Tibial artery (tissue), 4 donors: ENCODE data around the gene RAB40C.

Source experiments
- DNase-seq, 2 donors: peaks; one replicate each; pipeline ENCODE4 v3.0.0-alpha.2; 2019
- H3K27ac ChIP-seq, 2 donors: fragments of 200-600 bp; sonication (generic) in 1 of 2; 1 replicate in 1 of 2; 2 replicates in 1 of 2; pipeline ENCODE4 v1.5.1; 2018 to 2019; ENCODE audit warnings: mild to moderate bottlenecking in 1 of 2
- H3K27me3 ChIP-seq, 2 donors: fragments of 200-600 bp; sonication (generic) in 1 of 2; one replicate each; pipeline versions ENCODE4 v1.5.1 to v1.6.0; 2016 to 2019
- H3K36me3 ChIP-seq, 3 donors: fragments of 200-600 bp; sonication (generic) in 2 of 3; one replicate each; pipeline ENCODE4 v1.5.1; 2016 to 2019; ENCODE audit warnings: mild to moderate bottlenecking in 2 of 3
- H3K4me1 ChIP-seq, 4 donors: fragments of 200-600 bp; sonication (generic) in 2 of 4; 1 replicate in 3 of 4; 2 replicates in 1 of 4; pipeline ENCODE4 v1.5.1; 2016 to 2019
- H3K4me3 ChIP-seq, 2 donors: fragments of 200-600 bp; sonication (generic) in 1 of 2; 1 replicate in 1 of 2; 2 replicates in 1 of 2; pipeline ENCODE4 v1.5.1; 2018 to 2019; ENCODE audit warnings: mild to moderate bottlenecking in 2 of 2
- H3K9me3 ChIP-seq, 3 donors: fragments of 200-600 bp; sonication (generic) in 1 of 3; one replicate each; pipeline ENCODE4 v1.5.1; 2016 to 2019
- CTCF ChIP-seq, 2 experiments: fragments of 200-600 bp in 1 of 2; fragments of 450-650 bp in 1 of 2; IDR thresholded peaks; one replicate each; pipeline ENCODE4 v1.5.1; 2017 to 2019; ENCODE audit warnings: antibody characterized with exemption in 2 of 2, mild to moderate bottlenecking in 1 of 2, moderate library complexity in 1 of 2
- intact Hi-C: fragments of 100-400 bp; cut with DNase I; formaldehyde crosslinking; loops from one replicate; pipeline ENCODE4 v1.15.0; 2023; ENCODE audit warnings: low total_unique reads

RAB40C gene

GRCh38 chr16:553601-554296 is 36.1 kb upstream of the RAB40C start:
- Histone ChIP-seq H3K4me1 (no peaks in the 10 kb centered on the region), H3K9me3 (no peaks in the 10 kb centered on the region), H3K27me3 (peaks cover 0 to 21% of the 10 kb centered on the region in 2 donors), H3K27ac (no peak overlapping the region), H3K36me3 (peaks cover 13 to 50% (median 38%) of the 10 kb centered on the region in 3 donors), H3K4me3 (no peak overlapping the region)
- no peak for DNase-seq
- intact Hi-C loops, result no loop called here
- TF ChIP-seq CTCF (IDR thresholded peaks at IDR 0.05), result no peak

DNA sequence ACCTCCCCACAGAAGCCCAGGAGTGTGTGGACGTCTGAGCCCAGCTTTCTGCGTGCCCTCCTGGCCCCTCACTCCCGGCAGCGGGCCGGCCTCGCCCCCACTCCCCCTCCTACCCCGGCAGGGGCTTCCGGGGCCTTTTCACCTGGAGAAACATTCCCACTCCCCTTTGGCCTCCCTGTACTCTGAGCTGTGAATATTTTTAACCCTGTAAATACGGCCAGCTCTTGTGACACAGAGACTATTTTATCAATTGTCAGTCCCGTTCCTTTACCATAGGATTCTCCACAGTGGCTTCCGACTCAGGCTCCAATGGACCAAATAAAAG is 35.6 kb upstream of the RAB40C start:
- intact Hi-C loops, result no loop called here
- Histone ChIP-seq H3K4me3 (no peak overlapping the region), H3K27me3 (peaks cover 0 to 26% of the 10 kb centered on the region in 2 donors), H3K4me1 (peaks cover 0 to 2% (median 0%) of the 10 kb centered on the region in 4 donors), H3K27ac (no peak overlapping the region), H3K9me3 (no peaks in the 10 kb centered on the region), H3K36me3 (peaks cover 13 to 45% (median 33%) of the 10 kb centered on the region in 3 donors)
- DNase-seq, result no peak
- TF ChIP-seq CTCF (IDR thresholded peaks at IDR 0.05), result no peak

- Histone ChIP-seq H3K4me3 (peak overlapping the region in 1 of 2 donors; percentile 4), H3K36me3 (peaks cover 13 to 40% (median 27%) of the 10 kb centered on the region in 3 donors), H3K9me3 (no peaks in the 10 kb centered on the region), H3K27ac (no peak overlapping the region), H3K4me1 (peaks cover 0 to 7% (median 4%) of the 10 kb centered on the region in 4 donors), H3K27me3 (peaks cover 0 to 31% of the 10 kb centered on the region in 2 donors)
- TF ChIP-seq CTCF (IDR thresholded peaks at IDR 0.05), result no peak
- intact Hi-C loops, result no loop called here
- no peak for DNase-seq
These were observed 35.1 kb upstream of the RAB40C start for GRCh38 chr16:554640-555365.

- no peaks in the 10 kb centered on the region for H3K9me3 ChIP-seq
- no peak overlapping the region for H3K4me3 ChIP-seq
- no peak for DNase-seq
- peaks cover 0 to 40% of the 10 kb centered on the region in 2 donors for H3K27me3 ChIP-seq
- intact Hi-C loops, result no loop called here
- peaks cover 0 to 16% (median 9%) of the 10 kb centered on the region in 4 donors for H3K4me1 ChIP-seq
- TF ChIP-seq CTCF (IDR thresholded peaks at IDR 0.05), result no peak
- peaks cover 13 to 33% (median 25%) of the 10 kb centered on the region in 3 donors for H3K36me3 ChIP-seq
- H3K27ac ChIP-seq, result no peak overlapping the region
These were observed 34.1 kb upstream of the RAB40C start for GRCh38 chr16:555528-556473.

DNA sequence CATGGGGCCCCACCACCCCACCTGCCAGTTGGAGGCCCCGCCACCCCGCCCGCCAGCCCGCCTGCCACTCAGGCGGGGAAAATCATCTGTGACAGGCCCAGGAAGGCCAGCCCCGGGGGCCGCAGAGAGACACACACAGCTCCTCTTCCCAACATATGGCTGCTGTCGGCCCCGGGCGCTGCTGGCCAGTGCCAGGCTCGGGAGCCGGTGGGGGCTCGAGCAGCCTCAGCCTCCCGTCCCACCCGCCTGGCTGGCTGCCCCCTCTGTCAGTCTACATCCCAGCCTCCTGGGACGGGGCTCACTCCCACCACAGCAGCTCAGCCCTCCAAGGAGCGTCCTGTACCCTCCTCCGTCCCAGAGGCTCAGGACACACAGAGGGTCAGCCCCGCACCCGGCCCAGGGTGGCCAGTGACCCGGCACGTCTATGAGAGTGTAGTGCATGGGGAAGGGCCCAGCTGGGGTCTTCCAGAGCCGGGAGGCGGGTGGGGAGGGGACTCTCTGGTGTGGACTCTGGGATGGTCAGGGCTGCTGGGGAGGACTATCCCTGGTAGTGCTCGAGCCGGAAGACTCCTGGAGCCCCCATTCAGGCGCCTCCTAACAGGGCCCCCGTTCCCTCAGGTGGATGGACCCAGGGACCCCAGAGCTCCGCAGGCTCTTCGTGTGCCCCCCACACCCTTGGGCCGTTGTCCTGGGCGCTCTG is 33.2 kb upstream of the RAB40C start:
- no peak for TF ChIP-seq CTCF (IDR thresholded peaks at IDR 0.05)
- Histone ChIP-seq H3K27me3 (peaks cover 0 to 48% of the 10 kb centered on the region in 2 donors), H3K4me1 (peaks cover 0 to 18% (median 9%) of the 10 kb centered on the region in 4 donors), H3K36me3 (peaks cover 8 to 26% (median 20%) of the 10 kb centered on the region in 3 donors), H3K4me3 (no peak overlapping the region), H3K9me3 (no peaks in the 10 kb centered on the region), H3K27ac (no peak overlapping the region)
- intact Hi-C loops, result no loop called here
- DNase-seq, result no peak
